HepG2 (cell line): ENCODE measurements around the gene TRIM23. TPM values are rescaled to one million over a fixed set of nuclear protein-coding genes. Genes with fewer than 3 reads are reported as not detected.

Experiments used
- AGO2 ChIP-seq: fragments of 200-400 bp; formaldehyde crosslinking; optimal IDR thresholded peaks from 2 replicates; pipeline ENCODE3; 2017; ENCODE audit warnings: mild to moderate bottlenecking, low read depth, low read length, moderate library complexity
- ARID5B ChIP-seq: IDR thresholded peaks from 2 replicates; pipeline ENCODE4 v1.4.0; 2020; ENCODE audit warnings: mild to moderate bottlenecking, missing genetic modification reagents
- FOXP1 ChIP-seq, 2 experiments: fragments of 450-650 bp in 1 of 2; IDR thresholded peaks; 2 replicates each; pipeline ENCODE4 v1.6.1; 2017 to 2018; ENCODE audit warnings: antibody characterized with exemption in 1 of 2
- IRF9 ChIP-seq: sonication (generic); formaldehyde crosslinking; IDR thresholded peaks from 2 replicates; pipeline ENCODE4 v1.8.0; 2022; ENCODE audit warnings: missing genetic modification reagents, mild to moderate bottlenecking, borderline replicate concordance
- ZNF232 ChIP-seq: sonication (generic); formaldehyde crosslinking; IDR thresholded peaks from 2 replicates; pipeline ENCODE4 v1.4.0; 2020; ENCODE audit warnings: missing genetic modification reagents, borderline replicate concordance
- ZNF431 ChIP-seq: sonication (generic); formaldehyde crosslinking; IDR thresholded peaks from 2 replicates; pipeline ENCODE4 v1.9.0; 2022; ENCODE audit warnings: missing genetic modification reagents, low read depth, mild to moderate bottlenecking, borderline replicate concordance
- ZNF513 ChIP-seq: sonication (generic); formaldehyde crosslinking; conservative IDR thresholded peaks from 2 replicates; pipeline ENCODE4 v1.5.0; 2020; ENCODE audit warnings: missing genetic modification reagents
- ZNF563 ChIP-seq: sonication (generic); formaldehyde crosslinking; IDR thresholded peaks from 2 replicates; pipeline ENCODE4 v1.8.0; 2022; ENCODE audit warnings: mild to moderate bottlenecking, moderate library complexity, missing genetic modification reagents
- ZNF678 ChIP-seq: sonication (generic); formaldehyde crosslinking; IDR thresholded peaks from 2 replicates; pipeline ENCODE4 v1.4.0; 2020; ENCODE audit warnings: mild to moderate bottlenecking, missing genetic modification reagents
- ZNF703 ChIP-seq: sonication (generic); formaldehyde crosslinking; IDR thresholded peaks from 2 replicates; pipeline ENCODE4 v1.5.1; 2020; ENCODE audit warnings: missing genetic modification reagents, mild to moderate bottlenecking, moderate library complexity, borderline replicate concordance
- polyA plus RNA-seq, 8 experiments: library from polyadenylated mRNA; depleted of rRNA in 3 of 8; stranded (reverse) in 7 of 8; unstranded in 1 of 8; fragments of >200 nt; fragmentation: Illumina TruSeq in 4 of 8; extraction: Trizol in 4 of 8; gene quantifications; 2 replicates each; pipeline versions ENCODE4 v1.2.1 to v1.2.3, GENCODE V29; 2011 to 2016; ENCODE audit warnings: low read depth in 4 of 8, missing spikeins in 1 of 8, mixed read lengths in 1 of 8; ENCODE audit not compliant: insufficient read depth in 1 of 8
- total RNA-seq, 5 experiments: library from RNA; depleted of rRNA; stranded (reverse); fragments of >200 nt; fragmentation: Illumina TruSeq; extraction: Trizol; gene quantifications; 2 replicates each; pipeline ENCODE4 v1.2.3, GENCODE V29; 2016; ENCODE audit warnings: low read depth in 1 of 5
- TF ChIP-seq, protein P1 (sequence below): sonication (generic); formaldehyde crosslinking; IDR thresholded peaks from 2 replicates; pipeline ENCODE4 v1.9.0; 2021; ENCODE audit warnings: mild to moderate bottlenecking, missing genetic modification reagents

Gene TRIM23
- total and polyA plus RNA-seq, 2 of the 13 experiments (the other 11 are each of a cell fraction or from before 2014, with no cell fraction given) = 4.6 to 11.4 TPM

GRCh38 chr5:65562731-65563701 is 61.1 kb downstream of the TRIM23 start, which contains the start of the genes CENPK and PPWD1 (continued):
- TF ChIP-seq, protein P1, sequence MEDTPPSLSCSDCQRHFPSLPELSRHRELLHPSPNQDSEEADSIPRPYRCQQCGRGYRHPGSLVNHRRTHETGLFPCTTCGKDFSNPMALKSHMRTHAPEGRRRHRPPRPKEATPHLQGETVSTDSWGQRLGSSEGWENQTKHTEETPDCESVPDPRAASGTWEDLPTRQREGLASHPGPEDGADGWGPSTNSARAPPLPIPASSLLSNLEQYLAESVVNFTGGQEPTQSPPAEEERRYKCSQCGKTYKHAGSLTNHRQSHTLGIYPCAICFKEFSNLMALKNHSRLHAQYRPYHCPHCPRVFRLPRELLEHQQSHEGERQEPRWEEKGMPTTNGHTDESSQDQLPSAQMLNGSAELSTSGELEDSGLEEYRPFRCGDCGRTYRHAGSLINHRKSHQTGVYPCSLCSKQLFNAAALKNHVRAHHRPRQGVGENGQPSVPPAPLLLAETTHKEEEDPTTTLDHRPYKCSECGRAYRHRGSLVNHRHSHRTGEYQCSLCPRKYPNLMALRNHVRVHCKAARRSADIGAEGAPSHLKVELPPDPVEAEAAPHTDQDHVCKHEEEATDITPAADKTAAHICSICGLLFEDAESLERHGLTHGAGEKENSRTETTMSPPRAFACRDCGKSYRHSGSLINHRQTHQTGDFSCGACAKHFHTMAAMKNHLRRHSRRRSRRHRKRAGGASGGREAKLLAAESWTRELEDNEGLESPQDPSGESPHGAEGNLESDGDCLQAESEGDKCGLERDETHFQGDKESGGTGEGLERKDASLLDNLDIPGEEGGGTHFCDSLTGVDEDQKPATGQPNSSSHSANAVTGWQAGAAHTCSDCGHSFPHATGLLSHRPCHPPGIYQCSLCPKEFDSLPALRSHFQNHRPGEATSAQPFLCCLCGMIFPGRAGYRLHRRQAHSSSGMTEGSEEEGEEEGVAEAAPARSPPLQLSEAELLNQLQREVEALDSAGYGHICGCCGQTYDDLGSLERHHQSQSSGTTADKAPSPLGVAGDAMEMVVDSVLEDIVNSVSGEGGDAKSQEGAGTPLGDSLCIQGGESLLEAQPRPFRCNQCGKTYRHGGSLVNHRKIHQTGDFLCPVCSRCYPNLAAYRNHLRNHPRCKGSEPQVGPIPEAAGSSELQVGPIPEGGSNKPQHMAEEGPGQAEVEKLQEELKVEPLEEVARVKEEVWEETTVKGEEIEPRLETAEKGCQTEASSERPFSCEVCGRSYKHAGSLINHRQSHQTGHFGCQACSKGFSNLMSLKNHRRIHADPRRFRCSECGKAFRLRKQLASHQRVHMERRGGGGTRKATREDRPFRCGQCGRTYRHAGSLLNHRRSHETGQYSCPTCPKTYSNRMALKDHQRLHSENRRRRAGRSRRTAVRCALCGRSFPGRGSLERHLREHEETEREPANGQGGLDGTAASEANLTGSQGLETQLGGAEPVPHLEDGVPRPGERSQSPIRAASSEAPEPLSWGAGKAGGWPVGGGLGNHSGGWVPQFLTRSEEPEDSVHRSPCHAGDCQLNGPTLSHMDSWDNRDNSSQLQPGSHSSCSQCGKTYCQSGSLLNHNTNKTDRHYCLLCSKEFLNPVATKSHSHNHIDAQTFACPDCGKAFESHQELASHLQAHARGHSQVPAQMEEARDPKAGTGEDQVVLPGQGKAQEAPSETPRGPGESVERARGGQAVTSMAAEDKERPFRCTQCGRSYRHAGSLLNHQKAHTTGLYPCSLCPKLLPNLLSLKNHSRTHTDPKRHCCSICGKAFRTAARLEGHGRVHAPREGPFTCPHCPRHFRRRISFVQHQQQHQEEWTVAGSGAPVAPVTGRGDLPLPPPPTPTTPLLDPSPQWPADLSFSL (CRISPR knock-in tag) = 0 out of 2 replicates have a peak, but pooled peaks have one; percentile 16
- TF ChIP-seq ZNF563 (CRISPR knock-in tag) (peak; percentile 74), ZNF703 (no peak), AGO2 (no peak), ZNF431 (CRISPR knock-in tag) (no peak), ARID5B (CRISPR knock-in tag) (peak; percentile 51), ZNF678 (no peak), ZNF232 (CRISPR knock-in tag) (peak; percentile 81; the same call in 1 of the 2 replicates), FOXP1 (IDR thresholded peaks at IDR 0.05) (no peak), FOXP1 (CRISPR knock-in tag; IDR thresholded peaks at IDR 0.05) (no peak), ZNF513 (CRISPR knock-in tag) (no peak), IRF9 (peak; percentile 67; the same call in 1 of the 2 replicates)
